ENCODE data around the gene BMP6.

BMP6 gene

GRCh38 chr6:7762760-7763159 is 36.9 kb downstream of the BMP6 start:
- Histone ChIP-seq H3K4me1 (ENCODE audit: control insufficient read depth, insufficient read depth, low read length, poor library complexity, severe bottlenecking) (no peaks in the 10 kb centered on the region), H3K27me3 (replicated peaks; ENCODE audit: control insufficient read depth, insufficient read depth, low read length, poor library complexity, severe bottlenecking) (no peaks in the 10 kb centered on the region), H3K36me3 (ENCODE audit: control insufficient read depth, insufficient read depth, low read length) (no peaks in the 10 kb centered on the region), H3K9me3 (ENCODE audit: control insufficient read depth, low read length) (no peaks in the 10 kb centered on the region), H3K4me3 (ENCODE audit: insufficient read depth, low read depth, low read length, poor library complexity, severe bottlenecking) (no peak overlapping the region), H3K27ac (ENCODE audit: insufficient read depth, low read length, poor library complexity, severe bottlenecking) (no peak overlapping the region)
- no peak for DNase-seq

GRCh38 chr6:7763881-7764280 is 38.0 kb downstream of the BMP6 start:
- H3K27me3 ChIP-seq (replicated peaks; ENCODE audit: control insufficient read depth, insufficient read depth, low read length, poor library complexity, severe bottlenecking), result no peaks in the 10 kb centered on the region
- no peaks in the 10 kb centered on the region for H3K36me3 ChIP-seq (ENCODE audit: control insufficient read depth, insufficient read depth, low read length)
- no peaks in the 10 kb centered on the region for H3K9me3 ChIP-seq (ENCODE audit: control insufficient read depth, low read length)
- no peak for DNase-seq
- no peak overlapping the region for H3K4me3 ChIP-seq (ENCODE audit: insufficient read depth, low read depth, low read length, poor library complexity, severe bottlenecking)
- H3K4me1 ChIP-seq (ENCODE audit: control insufficient read depth, insufficient read depth, low read length, poor library complexity, severe bottlenecking), result no peaks in the 10 kb centered on the region
- H3K27ac ChIP-seq (ENCODE audit: insufficient read depth, low read length, poor library complexity, severe bottlenecking), result no peak overlapping the region

- no peak for DNase-seq
Measured at GRCh38 chr6:7765575-7766325, 39.9 kb downstream of the BMP6 start.

GRCh38 chr6:7769702-7770101 is 43.8 kb downstream of the BMP6 start:
- Histone ChIP-seq H3K4me3 (ENCODE audit: insufficient read depth, low read depth, low read length, poor library complexity, severe bottlenecking) (no peak overlapping the region), H3K27me3 (replicated peaks; ENCODE audit: control insufficient read depth, insufficient read depth, low read length, poor library complexity, severe bottlenecking) (no peaks in the 10 kb centered on the region), H3K4me1 (ENCODE audit: control insufficient read depth, insufficient read depth, low read length, poor library complexity, severe bottlenecking) (no peaks in the 10 kb centered on the region), H3K9me3 (ENCODE audit: control insufficient read depth, low read length) (no peaks in the 10 kb centered on the region), H3K36me3 (ENCODE audit: control insufficient read depth, insufficient read depth, low read length) (no peaks in the 10 kb centered on the region), H3K27ac (ENCODE audit: insufficient read depth, low read length, poor library complexity, severe bottlenecking) (no peak overlapping the region)
- DNase-seq, result no peak

More at GRCh38 chr6:7765575-7766325, 39.9 kb downstream of the BMP6 start:
- no peaks in the 10 kb centered on the region for H3K4me1 ChIP-seq (ENCODE audit: control insufficient read depth, insufficient read depth, low read length, poor library complexity, severe bottlenecking)
- H3K9me3 ChIP-seq (ENCODE audit: control insufficient read depth, low read length), result no peaks in the 10 kb centered on the region
- no peaks in the 10 kb centered on the region for H3K27me3 ChIP-seq (replicated peaks; ENCODE audit: control insufficient read depth, insufficient read depth, low read length, poor library complexity, severe bottlenecking)
- H3K27ac ChIP-seq (ENCODE audit: insufficient read depth, low read length, poor library complexity, severe bottlenecking), result no peak overlapping the region
- no peak overlapping the region for H3K4me3 ChIP-seq (ENCODE audit: insufficient read depth, low read depth, low read length, poor library complexity, severe bottlenecking)
- H3K36me3 ChIP-seq (ENCODE audit: control insufficient read depth, insufficient read depth, low read length), result no peaks in the 10 kb centered on the region

GRCh38 chr6:7770111-7770510 is 44.2 kb downstream of the BMP6 start:
- no peaks in the 10 kb centered on the region for H3K9me3 ChIP-seq (ENCODE audit: control insufficient read depth, low read length)

GRCh38 chr6:7770601-7771000 is 44.7 kb downstream of the BMP6 start:
- H3K27ac ChIP-seq (ENCODE audit: insufficient read depth, low read length, poor library complexity, severe bottlenecking), result no peak overlapping the region

More at GRCh38 chr6:7770111-7770510, 44.2 kb downstream of the BMP6 start:
- Histone ChIP-seq H3K4me1 (ENCODE audit: control insufficient read depth, insufficient read depth, low read length, poor library complexity, severe bottlenecking) (no peaks in the 10 kb centered on the region), H3K4me3 (ENCODE audit: insufficient read depth, low read depth, low read length, poor library complexity, severe bottlenecking) (no peak overlapping the region), H3K27ac (ENCODE audit: insufficient read depth, low read length, poor library complexity, severe bottlenecking) (no peak overlapping the region), H3K36me3 (ENCODE audit: control insufficient read depth, insufficient read depth, low read length) (no peaks in the 10 kb centered on the region), H3K27me3 (replicated peaks; ENCODE audit: control insufficient read depth, insufficient read depth, low read length, poor library complexity, severe bottlenecking) (no peaks in the 10 kb centered on the region)
- no peak for DNase-seq

GRCh38 chr6:7773322-7773721 is 47.4 kb downstream of the BMP6 start:
- Histone ChIP-seq H3K9me3 (ENCODE audit: control insufficient read depth, low read length) (no peaks in the 10 kb centered on the region), H3K27me3 (replicated peaks; ENCODE audit: control insufficient read depth, insufficient read depth, low read length, poor library complexity, severe bottlenecking) (no peaks in the 10 kb centered on the region), H3K27ac (ENCODE audit: insufficient read depth, low read length, poor library complexity, severe bottlenecking) (no peak overlapping the region), H3K36me3 (ENCODE audit: control insufficient read depth, insufficient read depth, low read length) (no peaks in the 10 kb centered on the region), H3K4me1 (ENCODE audit: control insufficient read depth, insufficient read depth, low read length, poor library complexity, severe bottlenecking) (no peaks in the 10 kb centered on the region), H3K4me3 (ENCODE audit: insufficient read depth, low read depth, low read length, poor library complexity, severe bottlenecking) (no peak overlapping the region)
- no peak for DNase-seq

More at GRCh38 chr6:7770601-7771000, 44.7 kb downstream of the BMP6 start:
- Histone ChIP-seq H3K4me3 (ENCODE audit: insufficient read depth, low read depth, low read length, poor library complexity, severe bottlenecking) (no peak overlapping the region), H3K4me1 (ENCODE audit: control insufficient read depth, insufficient read depth, low read length, poor library complexity, severe bottlenecking) (no peaks in the 10 kb centered on the region), H3K27me3 (replicated peaks; ENCODE audit: control insufficient read depth, insufficient read depth, low read length, poor library complexity, severe bottlenecking) (no peaks in the 10 kb centered on the region), H3K9me3 (ENCODE audit: control insufficient read depth, low read length) (no peaks in the 10 kb centered on the region), H3K36me3 (ENCODE audit: control insufficient read depth, insufficient read depth, low read length) (no peaks in the 10 kb centered on the region)
- no peak for DNase-seq

GRCh38 chr6:7773914-7774313 is 48.0 kb downstream of the BMP6 start:
- H3K27me3 ChIP-seq (replicated peaks; ENCODE audit: control insufficient read depth, insufficient read depth, low read length, poor library complexity, severe bottlenecking), result no peaks in the 10 kb centered on the region
- no peak for DNase-seq
- no peaks in the 10 kb centered on the region for H3K4me1 ChIP-seq (ENCODE audit: control insufficient read depth, insufficient read depth, low read length, poor library complexity, severe bottlenecking)
- no peak overlapping the region for H3K27ac ChIP-seq (ENCODE audit: insufficient read depth, low read length, poor library complexity, severe bottlenecking)
- H3K9me3 ChIP-seq (ENCODE audit: control insufficient read depth, low read length), result no peaks in the 10 kb centered on the region
- H3K36me3 ChIP-seq (ENCODE audit: control insufficient read depth, insufficient read depth, low read length), result no peaks in the 10 kb centered on the region
- no peak overlapping the region for H3K4me3 ChIP-seq (ENCODE audit: insufficient read depth, low read depth, low read length, poor library complexity, severe bottlenecking)

- H3K27me3 ChIP-seq (replicated peaks; ENCODE audit: control insufficient read depth, insufficient read depth, low read length, poor library complexity, severe bottlenecking), result no peaks in the 10 kb centered on the region
- no peaks in the 10 kb centered on the region for H3K36me3 ChIP-seq (ENCODE audit: control insufficient read depth, insufficient read depth, low read length)
- no peak overlapping the region for H3K27ac ChIP-seq (ENCODE audit: insufficient read depth, low read length, poor library complexity, severe bottlenecking)
- H3K9me3 ChIP-seq (ENCODE audit: control insufficient read depth, low read length), result no peaks in the 10 kb centered on the region
- no peak overlapping the region for H3K4me3 ChIP-seq (ENCODE audit: insufficient read depth, low read depth, low read length, poor library complexity, severe bottlenecking)
- no peak for DNase-seq
- H3K4me1 ChIP-seq (ENCODE audit: control insufficient read depth, insufficient read depth, low read length, poor library complexity, severe bottlenecking), result no peaks in the 10 kb centered on the region
Measured at GRCh38 chr6:7776509-7776908, 50.6 kb downstream of the BMP6 start.

GRCh38 chr6:7777074-7777473 is 51.2 kb downstream of the BMP6 start:
- DNase-seq, result no peak
- Histone ChIP-seq H3K36me3 (ENCODE audit: control insufficient read depth, insufficient read depth, low read length) (no peaks in the 10 kb centered on the region), H3K27me3 (replicated peaks; ENCODE audit: control insufficient read depth, insufficient read depth, low read length, poor library complexity, severe bottlenecking) (no peaks in the 10 kb centered on the region), H3K9me3 (ENCODE audit: control insufficient read depth, low read length) (no peaks in the 10 kb centered on the region), H3K4me1 (ENCODE audit: control insufficient read depth, insufficient read depth, low read length, poor library complexity, severe bottlenecking) (no peaks in the 10 kb centered on the region), H3K27ac (ENCODE audit: insufficient read depth, low read length, poor library complexity, severe bottlenecking) (no peak overlapping the region), H3K4me3 (ENCODE audit: insufficient read depth, low read depth, low read length, poor library complexity, severe bottlenecking) (no peak overlapping the region)

Measured in effector memory CD4-positive, alpha-beta T cell (primary cell).